KG1 (cell line): Measurements from ENCODE around the gene IFT57.

Experiments
- DNase-seq: peaks from one replicate; lab custom pipeline; 2025; lab: John Stamatoyannopoulos, UW

IFT57 gene

DNA sequence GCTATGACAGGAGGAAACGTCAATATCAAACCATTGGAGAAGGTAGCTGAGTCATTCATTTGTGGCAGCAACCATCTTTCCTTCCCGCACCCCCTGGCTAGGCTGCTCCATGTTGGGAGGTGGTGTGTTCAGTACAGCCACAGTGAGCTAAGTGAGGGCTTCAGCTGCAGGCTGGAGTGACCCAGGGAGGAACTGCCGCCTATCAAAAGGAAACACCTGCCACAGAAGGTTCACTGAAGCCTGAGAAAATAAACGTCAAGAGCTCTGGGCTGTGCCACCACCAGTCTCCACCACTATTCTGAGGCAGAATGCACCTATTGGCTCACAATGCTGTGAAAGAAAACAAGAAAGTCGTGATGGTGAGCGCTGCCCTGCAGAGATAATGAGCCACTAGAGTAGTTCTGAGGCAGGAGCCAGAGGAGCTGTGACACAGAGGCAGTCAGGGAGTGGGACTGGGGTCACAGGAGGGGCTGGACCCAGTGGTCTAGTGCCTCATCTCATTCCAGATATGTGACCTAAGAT is 96.6 kb downstream of the IFT57 start:
- peak; percentile 82 for DNase-seq

DNA sequence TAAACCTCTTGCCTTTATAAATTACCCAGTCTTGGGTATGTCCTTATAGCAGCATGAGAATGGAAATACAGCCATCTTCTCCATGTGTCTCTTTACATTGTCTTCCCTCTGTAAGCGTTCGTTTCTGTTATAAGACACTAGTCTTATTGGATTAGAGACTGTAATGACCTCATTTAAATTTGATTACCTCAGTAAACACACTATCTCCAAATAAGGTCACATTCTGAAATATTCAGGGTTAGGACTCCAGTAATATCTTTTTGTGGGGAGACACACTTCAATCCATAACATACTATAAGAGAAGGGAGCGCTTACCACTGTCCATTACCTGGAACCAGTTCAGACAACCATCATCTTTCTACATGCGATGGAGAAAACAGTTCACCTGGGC is 97.1 kb downstream of the IFT57 start:
- peak; percentile 82 for DNase-seq

DNA sequence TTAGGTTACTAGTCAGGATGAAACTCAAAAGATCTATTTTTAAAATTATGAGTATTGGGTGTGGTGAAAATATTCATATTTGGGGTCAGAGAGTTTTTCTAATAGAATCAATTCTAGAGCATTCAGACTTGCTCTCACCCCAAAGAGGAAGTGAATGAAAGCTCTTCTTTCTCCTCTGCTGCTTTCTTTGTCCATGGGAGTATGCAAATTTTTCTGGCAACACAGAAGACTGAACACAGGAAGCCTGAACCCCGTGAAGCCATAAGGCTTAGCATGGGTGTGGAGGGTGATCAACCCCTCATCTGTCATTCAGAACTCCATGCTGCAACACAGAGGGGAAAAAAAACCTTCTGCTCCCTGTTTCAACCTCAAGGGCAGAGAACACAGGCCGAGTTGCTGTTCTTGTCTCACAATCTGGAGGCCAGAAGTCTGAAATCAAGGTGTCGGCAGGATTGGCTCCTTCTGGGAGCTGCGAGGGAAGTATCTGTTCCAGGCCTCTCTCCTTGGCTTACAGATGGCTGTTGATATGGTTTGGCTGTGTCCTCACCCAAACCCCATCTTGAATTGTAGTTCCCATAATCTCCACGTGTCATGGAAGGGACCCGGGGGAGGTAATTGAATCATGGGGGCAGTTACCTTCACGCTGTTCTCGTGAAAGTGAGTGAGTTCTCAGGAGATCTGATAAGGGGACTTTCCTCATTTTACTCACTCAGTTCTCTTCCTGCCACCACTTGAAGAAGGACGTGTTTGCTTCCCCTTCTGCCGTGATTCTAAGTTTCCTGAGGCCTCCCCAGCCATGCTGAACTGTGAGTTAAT is 97.7 kb downstream of the IFT57 start:
- DNase-seq: peak; percentile 77

GRCh38 chr3:108123326-108123725 is 98.9 kb downstream of the IFT57 start:
- DNase-seq: no peak

DNA sequence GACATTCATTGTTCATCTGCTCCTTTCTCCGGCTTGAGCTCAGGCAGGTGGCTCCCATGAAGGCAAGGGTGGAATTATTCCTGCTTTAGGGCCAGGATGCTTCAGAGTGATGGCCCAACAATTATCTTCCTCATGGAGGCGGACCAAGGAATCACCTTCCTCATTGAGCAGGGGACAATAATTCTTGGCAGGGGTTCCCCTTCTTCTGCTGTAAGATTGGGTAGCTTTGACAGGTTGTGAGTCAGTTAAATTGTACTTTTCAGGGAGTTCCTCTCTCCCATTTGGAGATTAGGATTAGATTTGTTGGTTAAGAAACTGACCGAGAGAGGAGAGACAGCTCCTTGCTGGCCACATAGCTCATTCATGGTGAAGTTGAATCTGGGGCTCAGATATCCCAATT is 99.9 kb downstream of the IFT57 start:
- DNase-seq: no peak

GRCh38 chr3:108119398-108120104 is 102.7 kb downstream of the IFT57 start:
- no peak for DNase-seq

DNA sequence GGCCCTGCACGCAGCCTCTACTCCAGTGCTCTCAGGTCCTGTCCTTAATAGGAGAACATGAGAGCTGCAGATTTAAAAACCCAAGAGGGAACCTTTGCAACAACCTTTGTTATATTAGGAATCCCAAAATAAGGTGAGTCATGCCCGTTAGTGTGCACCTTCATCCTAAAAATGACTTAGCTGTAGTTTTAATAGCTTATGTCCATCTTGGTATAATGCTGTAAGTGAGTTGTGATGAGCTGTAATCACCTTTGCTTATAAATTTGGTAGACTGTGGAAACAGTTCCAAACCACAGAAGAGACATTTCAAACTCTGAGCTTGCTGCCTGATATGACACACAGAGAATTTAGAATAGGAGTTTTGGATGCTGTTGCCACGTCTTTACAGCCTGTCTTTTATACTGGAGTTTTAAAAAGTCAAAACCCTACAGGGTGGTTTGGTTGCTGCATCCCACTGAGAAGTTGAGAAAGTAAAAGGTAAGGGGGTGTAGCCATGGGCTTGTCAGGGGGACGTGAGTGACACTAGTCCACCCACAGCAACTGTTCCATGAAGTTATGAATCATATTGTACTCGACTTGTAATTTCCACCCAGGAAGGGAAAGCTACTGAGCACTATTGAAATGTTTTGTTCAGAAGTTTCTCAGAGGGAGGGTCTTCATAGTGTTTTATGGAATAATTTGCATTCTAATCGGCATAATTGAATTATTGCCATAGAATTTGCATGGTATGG is 104.0 kb downstream of the IFT57 start:
- no peak for DNase-seq

GRCh38 chr3:108117241-108117775 is 104.9 kb downstream of the IFT57 start:
- DNase-seq: no peak

- DNase-seq: no peak
Observed at GRCh38 chr3:108114423-108115065, 107.7 kb downstream of the IFT57 start.

- no peak for DNase-seq
Observed at GRCh38 chr3:108113975-108114374, 108.2 kb downstream of the IFT57 start.

GRCh38 chr3:108110934-108111333 is 111.3 kb downstream of the IFT57 start:
- no peak for DNase-seq
